Measurements from ENCODE around the gene SLC7A5.
"Not testable (repeated sequence)": the region's sequence is repeated elsewhere in the genome, so short reads cannot be mapped to it uniquely, and the experiment has no call there.

SLC7A5 gene

DNA sequence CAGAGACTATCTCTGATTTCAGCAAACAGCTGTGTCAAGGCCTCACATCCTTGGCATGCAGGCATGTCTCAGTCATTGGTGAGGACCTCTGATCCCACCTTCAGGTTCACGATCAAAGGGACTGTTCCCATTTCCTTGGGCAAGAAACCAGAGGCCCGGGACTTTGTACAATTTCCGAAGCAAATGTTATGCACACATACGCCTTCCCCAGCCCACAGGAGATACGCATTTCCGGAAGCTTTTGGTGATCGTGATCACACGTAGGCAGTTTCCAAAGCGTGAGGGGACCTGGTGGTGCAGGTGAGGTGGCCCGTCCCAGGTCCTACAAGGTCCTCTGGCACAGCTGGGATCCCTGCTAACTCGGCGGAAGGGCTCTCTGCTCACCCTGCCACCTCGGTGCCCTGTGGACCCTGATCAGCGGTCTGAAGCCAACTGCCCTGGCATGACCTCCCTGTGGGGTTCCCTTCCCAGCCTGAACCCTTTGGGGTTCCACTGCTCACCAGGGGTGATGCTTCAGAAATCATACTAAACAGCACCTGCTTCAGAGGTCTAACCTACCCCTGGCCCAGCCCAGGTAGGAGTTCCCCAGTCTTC is 74.7 kb downstream of the SLC7A5 start:
- no peak for DNase-seq (ENCODE audit: low read depth in 2 of 2)

DNA sequence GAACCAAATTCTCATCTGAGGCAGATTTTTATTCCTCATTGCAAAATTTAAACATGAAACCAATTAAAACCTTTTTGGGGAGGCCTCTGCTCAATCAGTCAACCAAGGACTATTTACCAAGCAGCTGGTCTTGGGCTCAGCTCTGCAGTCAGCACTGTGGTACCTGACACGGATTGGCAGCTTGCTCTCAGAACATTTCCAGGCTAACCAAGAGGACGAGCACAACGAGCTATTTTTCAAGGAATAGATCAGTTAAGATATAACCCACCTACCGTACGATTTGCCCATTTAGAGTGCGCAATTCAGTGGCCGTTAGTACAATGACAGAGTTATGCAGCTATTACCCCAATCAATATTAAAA is 77.1 kb downstream of the SLC7A5 start:
- no peak for DNase-seq (ENCODE audit: low read depth in 2 of 2)

DNA sequence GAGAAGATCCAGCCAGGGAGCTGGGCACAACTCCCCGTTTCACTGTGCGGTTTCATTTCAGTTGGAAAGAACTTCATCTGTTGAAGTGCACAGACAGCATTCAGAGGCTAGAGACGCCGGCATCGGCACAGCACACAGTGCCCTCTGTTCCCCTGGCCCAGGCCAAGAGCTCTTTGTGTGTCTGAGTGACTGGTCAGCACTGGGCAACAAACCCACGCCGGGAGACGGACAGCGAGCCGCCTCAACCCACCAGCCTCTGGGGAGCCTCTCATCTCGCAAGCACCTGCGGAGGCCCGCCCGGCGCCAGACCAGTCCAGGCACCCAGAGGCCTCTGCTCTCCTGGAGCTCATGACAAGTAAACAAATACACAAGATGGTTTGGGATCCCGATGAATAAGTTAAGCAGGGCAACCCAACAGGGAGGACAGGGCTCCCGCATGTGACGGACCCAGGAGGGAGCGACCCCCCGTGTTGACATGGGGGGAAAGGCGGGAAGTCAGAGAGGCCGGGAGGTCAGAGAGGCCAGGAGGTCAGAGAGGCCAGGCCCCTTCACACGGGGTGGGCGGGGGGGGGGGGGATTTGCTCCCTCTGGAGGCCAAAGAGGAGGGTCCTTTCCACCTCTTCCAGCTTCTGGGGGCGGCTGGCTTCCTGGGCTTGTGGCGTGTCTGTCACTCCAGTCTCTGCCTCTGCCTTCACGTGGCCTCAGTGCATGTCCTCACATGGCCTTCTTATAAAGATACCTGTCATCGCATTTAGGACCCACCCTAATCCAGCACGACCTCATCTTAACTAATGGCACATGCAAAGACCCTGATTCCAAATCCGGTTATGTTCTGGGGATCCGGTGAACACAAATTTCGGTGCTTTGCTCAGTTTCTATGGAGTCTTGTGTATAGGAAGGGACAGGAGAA is 77.8 kb downstream of the SLC7A5 start:
- no peak for DNase-seq (ENCODE audit: low read depth in 2 of 2)

DNA sequence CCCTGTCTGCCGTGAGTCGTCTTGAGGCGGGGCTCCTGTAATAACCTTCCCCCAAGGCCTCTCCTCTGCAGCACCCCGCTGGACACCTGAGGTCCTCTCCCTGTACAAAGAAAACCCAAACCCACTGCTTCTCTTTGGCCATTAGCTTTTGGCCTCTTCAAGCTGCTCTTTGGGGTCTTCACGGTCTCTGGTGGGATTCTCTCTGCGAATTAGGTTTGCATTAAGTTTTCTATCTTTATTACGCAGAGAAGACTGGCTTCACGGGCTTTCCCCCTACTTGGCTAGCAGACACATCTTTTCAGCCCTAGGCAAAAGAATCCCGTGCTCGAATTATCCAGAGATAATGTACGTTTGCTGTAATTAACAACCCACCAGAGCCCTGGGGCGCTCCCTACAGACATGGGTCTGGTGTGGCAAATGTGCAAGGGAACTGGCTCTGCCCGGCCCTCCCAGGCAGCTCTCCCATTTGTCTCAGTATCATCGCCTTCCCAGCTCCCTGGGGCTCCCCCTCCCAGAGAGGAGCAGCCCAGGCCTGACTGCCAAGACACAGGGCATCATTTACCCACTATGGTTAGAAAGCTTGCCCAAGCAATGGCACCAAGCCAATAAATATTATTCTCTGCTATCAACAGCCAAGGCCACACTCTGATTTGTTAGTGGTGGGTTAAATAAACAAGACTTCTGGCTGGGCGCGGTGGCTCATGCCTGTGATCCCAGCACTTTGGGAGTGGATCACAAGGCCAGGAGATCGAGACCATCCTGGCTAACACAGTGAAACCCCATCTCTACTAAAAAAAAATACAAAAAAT is 78.8 kb downstream of the SLC7A5 start:
- DNase-seq (ENCODE audit: low read depth in 2 of 2) = no peak

DNA sequence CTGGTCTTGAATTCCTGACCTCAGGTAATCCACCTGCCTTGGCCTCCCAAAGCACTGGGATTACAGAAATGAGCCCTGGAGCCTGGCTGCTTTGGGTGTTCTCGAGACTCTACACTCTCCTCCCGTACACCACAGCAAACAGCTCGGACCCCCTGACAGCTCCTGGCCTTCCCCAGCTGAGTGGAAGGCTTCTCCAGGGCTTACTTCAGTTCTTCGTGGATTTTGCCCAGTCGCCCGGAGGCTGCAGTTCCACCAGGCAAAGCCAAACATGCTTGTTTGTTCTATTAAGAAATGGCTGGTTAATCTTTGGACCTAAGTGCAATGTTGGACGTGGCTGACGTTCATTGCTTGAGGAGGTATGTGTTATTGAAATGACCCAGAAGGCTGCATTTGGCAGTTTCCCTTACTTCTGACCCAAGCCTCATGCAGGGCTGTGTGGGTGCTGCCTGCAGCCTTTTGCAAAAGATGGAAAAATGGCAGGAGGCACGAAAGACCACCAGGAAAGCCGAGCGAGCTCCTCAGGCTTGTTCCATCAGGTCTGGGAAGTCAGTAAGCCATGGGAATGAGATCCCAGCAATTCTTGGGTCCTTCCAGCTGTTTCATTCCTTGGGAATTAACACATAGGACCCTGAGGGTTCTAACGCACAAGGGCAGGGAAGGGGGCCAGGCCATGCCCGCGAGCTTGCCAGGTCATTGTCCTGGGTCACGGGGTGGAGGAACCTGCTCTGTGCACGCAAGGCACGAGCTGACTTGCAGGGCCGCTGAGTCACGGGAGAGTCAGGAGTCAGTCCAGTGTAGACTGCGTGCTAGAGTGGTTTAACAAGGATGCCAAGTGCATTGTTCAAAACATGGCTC is 79.6 kb downstream of the SLC7A5 start:
- no peak for DNase-seq (ENCODE audit: low read depth in 2 of 2)

DNA sequence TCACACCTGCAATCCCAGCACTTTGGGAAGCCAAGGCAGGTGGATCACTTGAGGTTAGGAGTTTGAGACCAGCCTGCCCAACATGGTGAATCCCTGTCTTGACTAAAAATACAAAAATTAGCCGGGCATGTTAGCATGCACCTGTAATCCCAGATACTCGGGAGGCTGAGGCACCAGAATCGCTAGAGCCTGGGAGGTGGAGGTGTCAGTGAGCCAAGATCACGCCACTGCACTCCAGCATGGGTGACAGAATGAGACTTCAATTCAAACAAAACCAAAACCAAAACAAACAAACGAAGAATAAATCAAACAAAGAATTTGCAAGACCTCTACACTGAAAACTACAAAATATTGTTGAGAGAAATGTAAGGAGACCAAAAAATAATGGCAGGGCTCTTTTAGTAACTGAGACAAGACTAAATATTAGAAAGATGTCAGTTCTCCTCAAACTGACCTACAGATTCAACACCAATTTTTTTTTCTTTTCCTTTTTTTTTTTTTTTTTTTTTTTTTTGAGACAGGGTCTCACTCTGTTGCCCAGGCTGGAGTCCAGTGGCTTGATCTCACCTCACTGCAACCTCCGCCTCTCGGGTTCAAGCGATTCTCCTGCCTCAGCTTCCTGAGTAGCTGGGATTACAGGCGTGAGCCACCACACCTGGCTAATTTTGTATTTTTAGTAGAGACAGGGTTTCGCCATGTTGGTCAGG is 80.4 kb downstream of the SLC7A5 start:
- DNase-seq (ENCODE audit: low read depth in 2 of 2) = not testable (repeated sequence)

DNA sequence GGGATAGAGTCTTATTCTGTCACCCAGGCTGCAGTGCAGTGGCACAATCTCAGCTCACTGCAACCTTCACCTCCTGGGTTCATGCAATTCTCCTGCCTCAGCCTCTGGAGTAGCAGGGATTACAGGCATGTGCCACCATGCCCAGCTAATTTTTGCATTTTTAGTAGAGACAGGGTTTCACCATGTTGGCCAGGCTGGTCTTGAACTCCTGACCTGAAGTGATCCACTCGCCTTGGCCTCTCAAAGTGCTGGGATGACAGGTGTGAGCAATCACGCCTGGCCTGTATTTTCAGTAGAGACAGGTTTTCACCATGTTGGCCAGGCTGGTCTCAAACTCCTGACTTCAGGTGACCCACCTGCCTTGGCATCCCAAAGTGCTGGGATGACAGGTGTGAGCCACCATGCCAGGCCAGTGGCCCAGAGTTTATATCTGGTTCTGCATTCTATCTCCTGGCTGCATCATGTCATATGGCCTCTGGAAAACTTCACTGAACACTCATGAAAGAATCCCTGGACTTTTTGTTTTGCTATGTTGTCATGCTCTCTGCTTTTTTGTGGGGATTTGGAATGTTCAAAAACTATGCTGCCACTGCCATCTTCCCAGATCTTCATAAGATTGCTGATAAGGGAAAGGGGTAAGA is 81.7 kb downstream of the SLC7A5 start:
- not testable (repeated sequence) for DNase-seq (ENCODE audit: low read depth in 2 of 2)

DNA sequence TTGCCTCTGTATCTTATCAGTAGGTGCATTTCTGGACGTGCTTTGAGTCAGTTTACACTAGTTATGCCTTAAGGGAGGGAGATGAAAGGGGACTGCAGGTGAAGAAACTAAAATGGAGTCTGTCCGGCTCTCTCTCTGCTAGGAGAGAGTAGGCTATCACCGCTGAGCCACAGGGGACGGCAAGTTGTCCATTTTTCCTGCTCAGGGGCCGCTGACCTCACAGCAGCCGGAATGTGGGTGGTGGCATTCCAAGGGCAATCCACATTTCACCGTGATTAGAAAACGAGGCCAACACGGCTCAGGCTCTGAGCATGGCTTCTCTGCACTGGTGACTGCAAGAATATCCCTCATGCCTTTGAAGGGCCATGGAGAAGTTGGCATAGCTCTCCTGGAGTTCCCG is 84.5 kb downstream of the SLC7A5 start:
- no peak for DNase-seq (ENCODE audit: low read depth in 2 of 2)

DNA sequence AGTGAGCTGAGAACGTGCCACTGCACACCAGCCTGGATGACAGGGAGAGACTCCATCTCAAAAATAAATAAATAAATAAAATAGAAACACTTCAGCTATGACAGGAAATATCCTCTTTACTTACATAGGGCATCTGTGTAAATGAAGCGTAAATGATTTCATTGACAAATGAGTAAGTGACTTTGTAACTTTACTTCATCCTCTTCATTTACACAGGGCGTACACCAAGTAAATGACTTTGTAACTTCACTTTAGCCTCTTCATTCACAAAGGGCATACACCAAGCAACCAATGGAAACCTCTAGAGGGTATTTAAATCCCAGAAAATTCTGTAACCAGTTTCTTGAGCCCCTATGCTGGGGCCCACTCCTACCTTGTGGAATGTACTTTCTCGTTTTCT is 87.3 kb downstream of the SLC7A5 start:
- DNase-seq (ENCODE audit: low read depth in 2 of 2) = no peak

DNA sequence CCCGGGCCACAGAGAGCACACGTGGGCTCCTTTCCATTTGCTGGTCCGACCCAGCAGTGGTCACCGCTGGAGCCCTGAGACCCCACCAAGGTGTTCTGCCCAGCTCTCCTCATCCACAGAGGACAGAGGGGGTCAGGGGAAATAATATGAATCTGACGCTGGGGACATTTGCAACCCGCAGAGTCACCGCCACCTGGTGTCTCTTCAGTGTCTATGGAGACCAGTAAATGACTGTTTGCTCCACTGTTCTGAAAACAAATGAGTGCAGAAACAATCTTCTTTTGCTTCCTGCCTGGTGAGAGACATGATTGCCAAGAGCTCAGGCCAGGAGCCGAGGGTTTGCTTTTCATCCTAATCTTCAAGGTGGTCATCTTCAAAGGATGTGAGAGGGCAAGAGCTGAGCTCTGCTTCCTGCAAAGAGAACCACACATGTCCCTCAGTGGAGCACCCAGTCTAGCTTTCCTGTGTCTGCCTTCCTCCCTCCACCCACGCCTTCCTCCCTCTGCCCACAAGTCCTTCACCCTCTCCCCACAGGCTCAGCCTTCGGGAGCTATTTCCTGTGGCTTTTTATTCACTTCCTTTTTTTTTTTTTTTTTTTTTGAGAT is 88.8 kb downstream of the SLC7A5 start:
- no peak for DNase-seq (ENCODE audit: low read depth in 2 of 2)

All from stimulated activated CD4-positive, alpha-beta T cell treated with anti-CD3 and anti-CD28 coated beads, Interleukin-1b, Interleukin-23, amount 100 ng/mL, for 1 hour (primary cell).